Ovary (tissue), 9 donors: ENCODE results near the gene CCDC14. TPM values are rescaled to one million over a fixed set of nuclear protein-coding genes. Genes with fewer than 3 reads are reported as not detected.
A peak's percentile ranks its signal among the peaks of the same experiment; 100 is the strongest.
"Not testable (repeated sequence)": the region's sequence is repeated elsewhere in the genome, so short reads cannot be mapped to it uniquely, and the experiment has no call there.

Source experiments
- DNase-seq, 5 donors: peaks; one replicate each; pipeline ENCODE4 v3.0.0-alpha.2; 2019 to 2020
- H3K27ac ChIP-seq, 2 donors: fragments of 200-600 bp; one replicate each; pipeline versions ENCODE4 v1.5.1 to v1.8.0; 2019 to 2022
- H3K27me3 ChIP-seq: fragments of 200-600 bp; one replicate; pipeline ENCODE4 v1.8.0; 2022
- H3K36me3 ChIP-seq: fragments of 200-600 bp; sonication (generic); one replicate; pipeline ENCODE4 v1.5.1; 2019
- H3K4me1 ChIP-seq: one replicate; pipeline ENCODE4 v1.8.1; 2013; ENCODE audit warnings: mild to moderate bottlenecking, moderate library complexity; ENCODE audit not compliant: insufficient read depth
- H3K4me3 ChIP-seq: fragments of 200-600 bp; sonication (generic); one replicate; pipeline ENCODE4 v1.5.1; 2017
- H3K9me3 ChIP-seq, 2 donors: fragments of 200-600 bp in 1 of 2; sonication (generic) in 1 of 2; one replicate each; pipeline versions ENCODE4 v1.5.1 to v1.8.1; 2013 to 2019; ENCODE audit warnings: mild to moderate bottlenecking in 1 of 2, moderate library complexity in 1 of 2
- EP300 ChIP-seq: sonication (generic); formaldehyde crosslinking; IDR thresholded peaks from one replicate; pipeline ENCODE4 v1.6.1; 2017; ENCODE audit warnings: antibody characterized with exemption
- POLR2A ChIP-seq: fragments of 450-650 bp; IDR thresholded peaks from one replicate; pipeline ENCODE4 v1.6.1; 2017; ENCODE audit warnings: antibody characterized with exemption, mild to moderate bottlenecking, moderate library complexity
- WGBS, 3 donors: extraction: QIAGEN DNeasy Blood & Tissue Kit in 1 of 3; methylation state at CpG; one replicate each; pipeline versions ENCODE4 v1.1.5 to v1.1.7; 2013 to 2017; 5-methylcytosine and 5-hydroxymethylcytosine counted together
- intact Hi-C, 4 donors: fragments of 100-400 bp; cut with DNase I; formaldehyde crosslinking; loops; one replicate each; pipeline versions ENCODE4 v1.11.0 to v1.15.1; 2022 to 2023
- polyA plus RNA-seq, 2 donors: library from polyadenylated mRNA; stranded (reverse); fragments of 200-250 nt in 1 of 2; fragments of 350-450 nt in 1 of 2; fragmentation: Illumina TruSeq in 1 of 2; extraction: RNeasy Lipid Tissue Mini Kit (QIAGEN cat#74804) in 1 of 2; gene quantifications; one replicate each; pipeline ENCODE4 v1.2.3, GENCODE V29; 2013 to 2014
- total RNA-seq, 7 donors: library from RNA; depleted of rRNA in 2 of 7; stranded (reverse); fragments of >200 nt in 2 of 7; fragmentation: NEBNext Ultra II Directional in 3 of 7; extraction: Animal tissue kit (Norgen Biotek cat#: 25700) in 3 of 7; gene quantifications; one replicate each; pipeline versions ENCODE4 v1.1.0 to v1.2.4, GENCODE V29; 2016 to 2023
- TF ChIP-seq, protein P1 (sequence below), 3 donors: fragments of 450-650 bp in 2 of 3; fragments of 200-600 bp in 1 of 3; IDR thresholded peaks; one replicate each; pipeline versions ENCODE4 v1.5.1 to v1.8.0; 2016 to 2022; ENCODE audit warnings: antibody characterized with exemption in 3 of 3, mild to moderate bottlenecking in 1 of 3
- donor health status: DM: no; HTN: no; CAD: no; lungs with moderate emphysema.
- donor health status: DM: no; HTN: no; CAD: no.
- donor health status: Bipolar disorder and iron deficiency.
- donor health status: DM: yes; HTN: yes; CAD: no.
- donor health status: DM: no; HTN: no; CAD: no.
- donor health status: DM: yes; HTN: yes; CAD: no.

The CCDC14 gene
- total and polyA plus RNA-seq, 9 donors, result 19.9 to 32.1 (median 27.0) TPM

DNA sequence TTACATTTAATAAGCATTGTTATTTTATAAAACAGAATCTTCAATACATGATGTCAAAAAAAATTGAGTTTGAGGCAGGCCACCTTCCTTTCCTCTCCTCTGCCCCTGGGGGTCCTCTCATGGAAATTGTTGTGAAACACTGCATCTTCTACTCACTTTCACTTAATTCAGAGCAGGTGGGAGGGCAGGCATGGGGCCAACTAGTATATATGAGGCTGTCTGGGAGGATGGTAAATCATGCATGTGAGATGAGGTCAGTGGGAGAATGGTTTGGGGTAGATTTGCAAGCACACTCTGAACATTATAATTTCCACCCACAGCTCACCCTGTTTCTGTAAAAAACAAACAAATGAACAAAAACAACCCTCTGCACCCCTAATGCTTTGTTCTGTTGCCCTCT, 10.4 kb upstream of the CCDC14 start:
- H3K36me3 ChIP-seq, result no peaks in the 10 kb centered on the region
- DNase-seq, result no peak
- TF ChIP-seq, protein P1, sequence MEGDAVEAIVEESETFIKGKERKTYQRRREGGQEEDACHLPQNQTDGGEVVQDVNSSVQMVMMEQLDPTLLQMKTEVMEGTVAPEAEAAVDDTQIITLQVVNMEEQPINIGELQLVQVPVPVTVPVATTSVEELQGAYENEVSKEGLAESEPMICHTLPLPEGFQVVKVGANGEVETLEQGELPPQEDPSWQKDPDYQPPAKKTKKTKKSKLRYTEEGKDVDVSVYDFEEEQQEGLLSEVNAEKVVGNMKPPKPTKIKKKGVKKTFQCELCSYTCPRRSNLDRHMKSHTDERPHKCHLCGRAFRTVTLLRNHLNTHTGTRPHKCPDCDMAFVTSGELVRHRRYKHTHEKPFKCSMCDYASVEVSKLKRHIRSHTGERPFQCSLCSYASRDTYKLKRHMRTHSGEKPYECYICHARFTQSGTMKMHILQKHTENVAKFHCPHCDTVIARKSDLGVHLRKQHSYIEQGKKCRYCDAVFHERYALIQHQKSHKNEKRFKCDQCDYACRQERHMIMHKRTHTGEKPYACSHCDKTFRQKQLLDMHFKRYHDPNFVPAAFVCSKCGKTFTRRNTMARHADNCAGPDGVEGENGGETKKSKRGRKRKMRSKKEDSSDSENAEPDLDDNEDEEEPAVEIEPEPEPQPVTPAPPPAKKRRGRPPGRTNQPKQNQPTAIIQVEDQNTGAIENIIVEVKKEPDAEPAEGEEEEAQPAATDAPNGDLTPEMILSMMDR (IDR thresholded peaks at IDR 0.05), result no peak
- no peak for TF ChIP-seq EP300
- TF ChIP-seq POLR2A, result no peak
- H3K4me3 ChIP-seq, result no peak overlapping the region
- H3K9me3 ChIP-seq, result no peaks in the 10 kb centered on the region
- no peaks in the 10 kb centered on the region for H3K27me3 ChIP-seq
- intact Hi-C loops, result no loop called here
- H3K27ac ChIP-seq, result no peak overlapping the region
- H3K4me1 ChIP-seq, result no peaks in the 10 kb centered on the region

DNA sequence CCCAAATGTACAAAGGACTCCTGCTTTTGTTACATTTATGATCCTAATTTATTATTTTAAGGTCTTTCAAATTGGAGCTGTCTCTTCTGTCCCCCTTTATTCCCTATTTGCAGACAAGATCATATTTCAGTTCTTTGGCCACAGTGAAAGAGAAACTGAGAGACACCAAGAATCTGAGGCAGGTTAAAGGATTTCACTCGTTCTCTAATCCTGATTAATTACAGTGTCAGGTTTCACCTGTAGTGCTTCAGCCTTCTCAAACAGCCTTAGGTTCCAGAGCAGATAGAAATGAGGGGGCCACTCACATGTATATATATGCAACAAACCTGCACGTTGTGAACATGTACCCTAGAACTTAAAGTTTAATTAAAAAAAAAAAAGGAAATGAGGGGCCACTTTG, 6.2 kb upstream of the CCDC14 start:
- WGBS, 3 donors, result 22% methylated on average over 2 of the region's 2 CpGs
- DNase-seq, H3K36me3 ChIP-seq, H3K4me1 ChIP-seq, H3K27me3 ChIP-seq, intact Hi-C loops, H3K4me3 ChIP-seq, H3K9me3 ChIP-seq, H3K27ac ChIP-seq: not testable (repeated sequence)

DNA sequence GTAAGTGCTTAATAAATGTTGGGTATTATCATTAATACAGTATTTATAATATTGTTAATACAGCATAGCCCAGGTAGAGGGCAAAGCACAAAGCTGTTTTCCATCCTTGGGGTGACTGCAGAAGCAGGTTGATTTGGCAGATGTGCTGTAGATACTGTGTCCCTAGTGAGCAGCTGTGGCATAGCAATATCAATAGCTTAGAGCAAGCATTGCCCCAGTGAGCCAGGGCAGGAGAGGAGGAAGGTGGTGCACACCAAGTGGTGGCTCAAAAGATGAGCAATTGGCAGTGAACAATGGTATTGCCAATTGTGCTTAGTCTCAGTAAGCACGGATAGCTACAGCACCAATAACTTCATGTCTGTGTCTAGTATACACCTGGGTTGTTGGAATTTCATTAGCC, 5.8 kb upstream of the CCDC14 start:
- not testable (repeated sequence) for H3K36me3 ChIP-seq, H3K9me3 ChIP-seq

DNA sequence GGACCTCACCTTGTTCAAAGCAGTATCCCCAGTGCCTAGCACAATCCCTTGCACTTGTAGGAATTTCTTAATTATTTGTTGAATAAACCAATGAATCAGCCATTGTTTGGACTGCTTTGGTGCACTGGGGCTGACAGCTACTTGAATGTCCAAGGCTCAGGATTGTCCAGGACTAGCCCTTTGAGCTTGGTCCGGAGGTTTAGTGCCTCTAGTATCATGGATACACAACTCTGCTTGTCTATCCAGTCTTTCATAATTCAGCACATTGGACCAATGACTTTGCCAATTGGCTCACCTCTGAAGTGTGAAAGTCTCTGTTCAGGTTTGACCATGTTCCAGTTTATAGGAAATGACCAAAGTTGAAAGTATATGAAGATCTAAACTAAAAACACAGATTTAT, 3.8 kb upstream of the CCDC14 start:
- H3K27ac ChIP-seq, H3K27me3 ChIP-seq, H3K36me3 ChIP-seq, DNase-seq, H3K4me3 ChIP-seq, H3K4me1 ChIP-seq, H3K9me3 ChIP-seq, intact Hi-C loops: not testable (repeated sequence)
- WGBS, 3 donors, result 86 to 97% (median 95%) methylated on average over 1 of the region's 1 CpG

More for the DNA sequence above, 5.8 kb upstream of the CCDC14 start:
- DNase-seq, H3K27ac ChIP-seq, H3K4me3 ChIP-seq, H3K27me3 ChIP-seq, H3K4me1 ChIP-seq, intact Hi-C loops: not testable (repeated sequence)
- WGBS, 3 donors, result 42 to 57% (median 50%) methylated on average over 1 of the region's 1 CpG

DNA sequence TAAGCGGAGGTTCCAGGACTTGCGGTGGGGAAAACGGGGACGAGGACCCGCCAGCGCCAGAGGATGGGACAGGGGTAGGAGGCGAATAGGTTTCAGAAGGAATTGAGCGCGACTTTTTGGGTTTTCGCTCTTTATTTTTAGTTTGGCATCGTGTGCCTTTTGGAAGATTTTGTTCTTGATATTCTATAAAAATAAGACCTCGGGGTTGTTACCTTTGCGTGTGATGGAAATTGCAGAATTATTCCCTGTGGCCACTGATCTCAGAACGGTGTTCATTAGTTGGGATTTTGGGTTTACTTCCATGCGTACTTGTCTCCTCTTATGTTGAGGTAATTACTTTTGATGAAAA, 453 bp upstream of the CCDC14 start:
- H3K4me3 ChIP-seq, result peak overlapping the region; percentile 74
- peak overlapping the region in 1 of 2 donors; percentile 63 for H3K27ac ChIP-seq
- TF ChIP-seq, protein P1 (IDR thresholded peaks at IDR 0.05), result no peak
- TF ChIP-seq EP300 (no peak), POLR2A (no peak)
- intact Hi-C loops, result no loop called here
- no peaks in the 10 kb centered on the region for H3K27me3 ChIP-seq
- 3 to 5% (median 4%) methylated on average over 15 of the region's 15 CpGs for WGBS, 3 donors
- no peaks in the 10 kb centered on the region for H3K4me1 ChIP-seq
- DNase-seq, result no peak
- H3K9me3 ChIP-seq, result no peaks in the 10 kb centered on the region
- no peaks in the 10 kb centered on the region for H3K36me3 ChIP-seq

DNA sequence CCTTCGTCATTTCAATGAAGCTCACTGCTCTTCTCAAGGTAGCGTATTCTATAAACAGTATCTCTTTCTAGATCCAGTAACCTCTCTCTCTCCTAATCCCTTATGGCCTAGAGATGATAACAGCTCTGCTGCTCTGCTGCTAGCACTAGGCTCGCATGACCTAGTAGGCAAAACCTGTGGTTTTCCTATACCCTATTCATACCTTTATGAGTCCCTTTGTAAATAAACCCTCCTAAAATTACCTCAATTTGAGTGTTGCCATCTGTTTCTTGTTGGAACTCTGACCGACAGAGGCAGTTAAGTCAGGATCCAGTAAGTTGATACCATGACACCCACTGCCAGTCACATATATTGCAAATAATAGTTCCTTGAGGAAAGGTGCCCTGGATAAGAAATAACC, 7.3 kb downstream of the CCDC14 start:
- H3K27me3 ChIP-seq, result no peaks in the 10 kb centered on the region
- DNase-seq, result no peak
- intact Hi-C loops, result no loop called here
- H3K27ac ChIP-seq, result no peak overlapping the region
- no peaks in the 10 kb centered on the region for H3K36me3 ChIP-seq
- no peaks in the 10 kb centered on the region for H3K4me1 ChIP-seq
- WGBS, 3 donors, result 96 to 100% (median 98%) methylated on average over 4 of the region's 4 CpGs
- no peak overlapping the region for H3K4me3 ChIP-seq
- no peaks in the 10 kb centered on the region for H3K9me3 ChIP-seq
- TF ChIP-seq EP300 (no peak), POLR2A (no peak)
- TF ChIP-seq, protein P1 (IDR thresholded peaks at IDR 0.05), result no peak
